ENCODE measurements around the gene CTNNA3.

The CTNNA3 gene

GRCh38 chr10:66752714-66753113, 943.3 kb downstream of the CTNNA3 start:
- DNase-seq (ENCODE audit: low spot score) = no peak

- no peak for DNase-seq (ENCODE audit: low spot score)
These were observed 947.8 kb downstream of the CTNNA3 start for GRCh38 chr10:66748217-66748616.

- no peak for DNase-seq (ENCODE audit: low spot score)
These were observed 948.5 kb downstream of the CTNNA3 start for GRCh38 chr10:66747451-66747850.

GRCh38 chr10:66746711-66747110, 949.3 kb downstream of the CTNNA3 start:
- DNase-seq (ENCODE audit: low spot score) = no peak

- DNase-seq (ENCODE audit: low spot score) = no peak
These were observed 949.7 kb downstream of the CTNNA3 start for GRCh38 chr10:66746246-66746645.

DNA sequence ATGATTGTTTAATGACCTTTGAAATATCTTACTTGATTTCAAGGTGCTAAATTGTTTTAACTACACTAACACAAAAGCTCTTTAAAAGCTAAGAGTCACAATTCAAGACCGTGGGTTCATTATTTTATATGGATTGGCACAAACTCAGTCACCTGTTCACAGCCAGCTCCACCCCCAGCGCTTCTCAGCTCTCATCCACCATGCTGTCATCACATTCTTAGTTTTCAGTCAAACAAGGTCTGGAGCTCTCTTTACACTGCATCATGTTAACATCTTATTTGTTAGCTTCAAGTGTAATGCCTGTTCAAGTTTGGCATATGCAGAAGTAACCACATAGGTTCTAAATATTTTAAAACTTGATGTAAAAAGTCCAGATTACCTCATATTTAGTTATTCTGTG, 951.1 kb downstream of the CTNNA3 start:
- no peak for DNase-seq (ENCODE audit: low spot score)

- no peak for DNase-seq (ENCODE audit: low spot score)
These were observed 958.8 kb downstream of the CTNNA3 start for GRCh38 chr10:66737241-66737640.

- no peak for DNase-seq (ENCODE audit: low spot score)
These were observed 972.2 kb downstream of the CTNNA3 start for GRCh38 chr10:66723608-66724400.

DNA sequence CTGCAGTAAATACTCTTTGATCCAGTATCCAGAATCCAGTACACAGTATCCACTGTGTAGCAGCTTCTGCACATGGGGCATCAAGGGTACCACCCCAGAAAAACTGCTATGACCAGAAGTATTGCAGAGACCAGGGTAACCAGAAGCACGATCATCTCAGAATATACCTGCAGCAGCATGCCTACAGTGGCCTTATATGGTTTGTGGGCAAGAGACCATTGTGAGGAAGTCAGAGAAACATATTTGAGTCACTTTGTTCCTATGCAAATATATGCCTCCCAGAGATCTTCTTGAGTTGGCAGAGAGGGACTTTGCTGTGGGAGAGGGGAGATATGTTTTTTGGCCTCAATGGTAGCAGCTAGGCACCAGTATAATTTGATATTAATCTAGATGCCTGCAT, 976.5 kb downstream of the CTNNA3 start:
- DNase-seq (ENCODE audit: low spot score) = no peak

DNA sequence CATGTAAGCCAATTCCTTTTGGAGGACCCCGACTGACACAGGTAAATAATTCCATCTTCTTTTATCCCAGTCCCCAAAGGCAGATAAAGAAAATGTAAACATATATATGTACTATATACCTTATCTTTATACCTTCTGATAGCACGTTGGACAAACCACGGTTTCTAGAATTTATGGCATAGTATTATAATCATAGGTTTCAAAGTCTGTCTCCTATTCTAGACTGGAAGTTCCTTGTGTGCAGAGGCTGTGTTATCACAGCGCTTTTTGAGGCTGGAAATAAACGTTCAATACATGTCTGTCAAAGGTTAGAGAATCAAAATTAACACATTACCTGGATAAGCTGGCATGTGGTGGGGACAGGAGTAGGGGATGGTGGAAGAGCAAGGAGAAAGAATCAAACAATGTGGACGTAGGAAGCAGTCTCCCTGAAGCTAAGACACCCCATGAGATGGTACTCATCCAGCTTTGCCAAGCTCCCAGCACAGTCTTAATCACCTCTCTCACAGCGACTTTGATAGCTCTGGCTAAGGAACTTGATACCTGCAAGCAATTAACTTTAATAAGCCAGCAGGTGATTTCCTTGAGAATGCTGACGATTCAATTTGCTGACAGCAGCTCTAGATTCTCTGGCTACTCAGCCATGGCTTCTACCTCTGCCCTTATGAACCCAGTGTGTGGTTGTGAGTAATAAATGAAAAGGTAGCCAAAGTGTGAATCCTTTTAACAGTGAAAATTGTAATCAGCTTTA, 978.6 kb downstream of the CTNNA3 start:
- no peak for DNase-seq (ENCODE audit: low spot score)

- DNase-seq (ENCODE audit: low spot score) = no peak
These were observed 981.3 kb downstream of the CTNNA3 start for GRCh38 chr10:66714741-66715140.

GRCh38 chr10:66713387-66713786, 982.6 kb downstream of the CTNNA3 start:
- no peak for DNase-seq (ENCODE audit: low spot score)

DNA sequence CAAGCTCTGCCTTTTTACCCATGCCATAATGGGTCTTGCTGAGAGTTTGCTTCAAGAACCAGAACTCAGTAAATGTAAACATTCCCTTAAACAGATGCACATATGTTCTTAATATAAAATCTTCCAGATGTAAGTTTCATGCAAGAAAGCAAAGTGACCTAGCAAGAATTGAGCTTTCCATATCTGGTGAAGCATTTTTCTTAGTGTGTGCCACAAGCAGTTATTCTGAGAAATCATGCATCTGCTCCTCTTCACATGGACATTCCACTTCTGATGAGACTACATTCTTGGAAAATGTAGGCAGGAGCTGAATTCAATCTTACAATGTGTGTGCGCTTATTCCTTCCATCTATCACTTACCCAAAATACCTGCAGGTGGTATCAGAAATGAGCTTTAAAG, 997.9 kb downstream of the CTNNA3 start:
- DNase-seq (ENCODE audit: low spot score) = no peak

- DNase-seq (ENCODE audit: low spot score) = no peak
These were observed 1000.9 kb downstream of the CTNNA3 start for GRCh38 chr10:66695046-66695445.

DNA sequence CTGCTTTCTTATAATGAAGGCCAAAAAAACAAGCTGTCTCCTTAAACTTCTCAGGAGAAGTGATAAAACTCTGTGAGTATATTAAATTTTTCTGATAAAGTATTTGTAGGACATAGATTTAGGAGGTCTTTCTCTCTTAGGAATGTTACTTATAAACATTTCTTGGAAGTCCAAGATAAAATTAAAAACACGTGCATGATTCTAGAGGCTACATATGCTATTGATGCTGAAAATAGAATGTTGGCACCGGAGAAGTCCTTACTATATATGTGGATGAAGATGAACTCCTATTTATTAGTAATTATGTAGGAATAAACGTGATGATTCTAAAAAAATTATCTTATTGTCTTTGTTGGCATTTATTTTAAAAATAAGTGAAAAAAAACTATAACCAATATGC, 1011.4 kb downstream of the CTNNA3 start:
- no peak for DNase-seq (ENCODE audit: low spot score)

DNA sequence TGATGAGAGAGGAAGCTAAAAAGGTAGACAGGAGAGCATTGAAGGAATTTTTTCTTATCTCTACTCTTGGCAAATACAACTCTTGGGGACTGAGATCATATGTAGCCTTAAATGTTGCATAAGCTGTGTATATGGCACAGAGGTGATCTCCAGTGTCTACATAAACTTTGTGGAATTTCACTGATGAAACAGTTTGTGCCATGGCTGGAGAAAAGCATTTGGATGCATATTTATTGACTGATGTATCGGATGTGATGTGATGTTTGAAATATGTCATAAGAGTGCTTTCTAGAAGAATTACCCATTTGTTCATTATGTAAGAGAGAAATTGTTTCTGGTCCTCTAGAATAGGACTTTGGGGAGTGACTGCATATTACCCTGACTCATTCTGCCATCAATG, 1015.1 kb downstream of the CTNNA3 start:
- no peak for DNase-seq (ENCODE audit: low spot score)

GRCh38 chr10:66678521-66678920, 1017.5 kb downstream of the CTNNA3 start:
- DNase-seq (ENCODE audit: low spot score) = no peak

- no peak for DNase-seq (ENCODE audit: low spot score)
These were observed 1022.9 kb downstream of the CTNNA3 start for GRCh38 chr10:66673071-66673470.

DNA sequence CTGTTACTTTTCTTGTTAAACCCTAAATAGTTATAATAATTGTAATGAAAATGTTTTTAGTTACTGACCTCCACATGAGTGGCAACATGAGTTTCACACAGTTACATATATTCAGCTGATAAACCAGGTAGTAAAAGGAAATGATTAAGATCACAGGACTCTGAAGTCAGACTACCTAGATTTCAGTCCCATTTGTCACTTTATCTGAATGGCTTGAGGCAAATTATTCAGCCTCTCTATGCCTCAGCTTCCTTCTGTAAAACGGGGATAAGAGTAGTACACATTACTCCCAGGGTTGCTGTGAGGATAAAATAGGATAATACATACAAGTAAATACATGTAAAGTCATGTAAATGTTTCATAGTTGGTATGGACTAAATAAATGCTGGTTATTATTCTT, 1024.4 kb downstream of the CTNNA3 start:
- DNase-seq (ENCODE audit: low spot score) = no peak

- DNase-seq (ENCODE audit: low spot score) = no peak
These were observed 1024.9 kb downstream of the CTNNA3 start for GRCh38 chr10:66671064-66671463.

- no peak for DNase-seq (ENCODE audit: low spot score)
These were observed 1039.5 kb downstream of the CTNNA3 start for GRCh38 chr10:66656499-66656898.

DNA sequence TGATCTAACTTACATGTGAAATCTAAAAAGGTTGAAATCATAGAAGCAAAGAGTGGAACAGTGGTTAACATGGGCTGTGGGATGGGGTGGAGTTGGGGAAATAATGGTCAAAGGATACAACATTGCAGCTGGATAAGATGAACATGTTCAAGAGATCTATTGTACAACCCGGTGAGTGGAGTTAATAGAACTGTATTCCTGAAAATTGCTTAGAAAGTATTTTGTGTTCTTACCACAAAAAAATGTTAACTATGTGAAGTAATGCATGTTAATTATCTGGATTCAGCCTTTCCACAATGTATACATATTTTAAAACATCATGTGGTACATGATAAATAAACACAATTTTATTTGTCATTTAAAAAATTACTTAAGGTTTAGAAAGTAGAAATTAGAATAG, 1041.1 kb downstream of the CTNNA3 start:
- no peak for DNase-seq (ENCODE audit: low spot score)

DNA sequence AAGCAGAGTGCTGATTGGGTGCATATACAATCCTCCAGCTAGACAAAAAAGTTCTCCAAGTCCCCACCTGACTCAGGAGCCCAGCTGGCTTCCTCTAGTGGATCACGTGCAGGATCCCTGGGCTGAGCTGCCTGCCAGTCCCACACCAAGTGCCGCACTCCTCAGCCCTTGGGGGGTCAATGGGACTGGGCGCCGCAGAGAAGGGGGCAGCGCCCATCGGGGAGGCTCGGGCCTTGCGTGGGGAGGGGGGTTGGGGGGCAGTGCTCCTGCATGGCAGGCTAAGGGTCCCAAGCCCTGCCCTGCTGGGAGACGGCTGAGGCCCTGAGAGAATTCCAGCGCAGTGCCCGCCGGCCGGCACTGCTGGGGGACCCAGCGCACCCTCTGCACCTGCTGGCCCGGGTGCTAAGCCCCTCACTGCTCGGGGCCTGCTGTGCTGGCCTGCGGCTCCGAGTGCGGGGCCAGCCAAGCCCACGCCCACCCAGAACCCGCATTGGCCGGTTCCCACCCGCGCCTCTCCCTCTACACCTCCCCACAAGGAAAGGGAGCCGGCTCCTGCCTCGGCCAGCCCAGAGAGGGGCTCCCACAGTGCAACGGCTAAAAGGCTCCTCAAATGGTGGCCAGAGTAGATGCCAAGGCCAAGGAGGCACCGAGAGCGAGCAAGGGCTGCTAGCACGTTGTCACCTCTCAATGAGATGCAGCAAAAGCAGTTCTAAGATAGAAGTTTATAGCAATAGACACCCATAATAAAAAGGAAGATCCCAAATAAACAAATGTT, 1044.5 kb downstream of the CTNNA3 start:
- DNase-seq (ENCODE audit: low spot score) = no peak

All from ecto neural progenitor cell (in vitro differentiated cells).